ENCODE measurements around the gene XYLT1.

Gene XYLT1

DNA sequence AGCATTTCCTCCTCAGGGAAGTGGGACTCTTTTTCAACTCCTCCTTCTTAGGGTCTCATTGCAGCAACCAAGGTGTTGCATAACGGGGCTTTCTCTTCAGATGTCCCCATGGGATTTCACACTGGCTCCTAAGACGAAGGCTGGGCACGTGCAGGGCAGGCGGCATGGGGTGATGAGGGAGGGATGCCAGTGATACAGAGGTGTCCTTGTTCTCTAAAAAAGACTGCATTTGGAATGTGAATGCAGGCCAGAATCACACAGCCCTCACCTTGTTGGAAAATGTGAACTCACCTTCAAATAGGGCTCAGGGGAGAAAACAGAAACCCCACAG is 105.6 kb downstream of the XYLT1 start:
- no peak for TF ChIP-seq EZH2phosphoT487 (IDR thresholded peaks at IDR 0.05; ENCODE audit: low read depth)
- TF ChIP-seq, protein P1, sequence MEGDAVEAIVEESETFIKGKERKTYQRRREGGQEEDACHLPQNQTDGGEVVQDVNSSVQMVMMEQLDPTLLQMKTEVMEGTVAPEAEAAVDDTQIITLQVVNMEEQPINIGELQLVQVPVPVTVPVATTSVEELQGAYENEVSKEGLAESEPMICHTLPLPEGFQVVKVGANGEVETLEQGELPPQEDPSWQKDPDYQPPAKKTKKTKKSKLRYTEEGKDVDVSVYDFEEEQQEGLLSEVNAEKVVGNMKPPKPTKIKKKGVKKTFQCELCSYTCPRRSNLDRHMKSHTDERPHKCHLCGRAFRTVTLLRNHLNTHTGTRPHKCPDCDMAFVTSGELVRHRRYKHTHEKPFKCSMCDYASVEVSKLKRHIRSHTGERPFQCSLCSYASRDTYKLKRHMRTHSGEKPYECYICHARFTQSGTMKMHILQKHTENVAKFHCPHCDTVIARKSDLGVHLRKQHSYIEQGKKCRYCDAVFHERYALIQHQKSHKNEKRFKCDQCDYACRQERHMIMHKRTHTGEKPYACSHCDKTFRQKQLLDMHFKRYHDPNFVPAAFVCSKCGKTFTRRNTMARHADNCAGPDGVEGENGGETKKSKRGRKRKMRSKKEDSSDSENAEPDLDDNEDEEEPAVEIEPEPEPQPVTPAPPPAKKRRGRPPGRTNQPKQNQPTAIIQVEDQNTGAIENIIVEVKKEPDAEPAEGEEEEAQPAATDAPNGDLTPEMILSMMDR (IDR thresholded peaks at IDR 0.05; ENCODE audit: low read depth, low read length): no peak
- H2AFZ ChIP-seq (ENCODE audit: low read depth, low read length): no peak overlapping the region
- H3K9me3 ChIP-seq (ENCODE audit: insufficient read depth, low read length): no peaks in the 10 kb centered on the region
- no peaks in the 10 kb centered on the region for H3K27me3 ChIP-seq (ENCODE audit: low read depth, low read length)
- H3K27ac ChIP-seq (ENCODE audit: low read length): no peak overlapping the region
- no peak overlapping the region for H3K4me2 ChIP-seq (ENCODE audit: low read length)
- H3K36me3 ChIP-seq (replicated peaks; ENCODE audit: low read depth, low read length): no peaks in the 10 kb centered on the region
- peaks cover 10% of the 10 kb centered on the region for H3K4me1 ChIP-seq (ENCODE audit: low read length)
- H3K9ac ChIP-seq (ENCODE audit: low read length): no peak overlapping the region
- no peak overlapping the region for H3K4me3 ChIP-seq (ENCODE audit: low read length)
- no peaks in the 10 kb centered on the region for H4K20me1 ChIP-seq (ENCODE audit: insufficient read depth, low read length)
- H3K79me2 ChIP-seq (ENCODE audit: low read length): no peaks in the 10 kb centered on the region

DNA sequence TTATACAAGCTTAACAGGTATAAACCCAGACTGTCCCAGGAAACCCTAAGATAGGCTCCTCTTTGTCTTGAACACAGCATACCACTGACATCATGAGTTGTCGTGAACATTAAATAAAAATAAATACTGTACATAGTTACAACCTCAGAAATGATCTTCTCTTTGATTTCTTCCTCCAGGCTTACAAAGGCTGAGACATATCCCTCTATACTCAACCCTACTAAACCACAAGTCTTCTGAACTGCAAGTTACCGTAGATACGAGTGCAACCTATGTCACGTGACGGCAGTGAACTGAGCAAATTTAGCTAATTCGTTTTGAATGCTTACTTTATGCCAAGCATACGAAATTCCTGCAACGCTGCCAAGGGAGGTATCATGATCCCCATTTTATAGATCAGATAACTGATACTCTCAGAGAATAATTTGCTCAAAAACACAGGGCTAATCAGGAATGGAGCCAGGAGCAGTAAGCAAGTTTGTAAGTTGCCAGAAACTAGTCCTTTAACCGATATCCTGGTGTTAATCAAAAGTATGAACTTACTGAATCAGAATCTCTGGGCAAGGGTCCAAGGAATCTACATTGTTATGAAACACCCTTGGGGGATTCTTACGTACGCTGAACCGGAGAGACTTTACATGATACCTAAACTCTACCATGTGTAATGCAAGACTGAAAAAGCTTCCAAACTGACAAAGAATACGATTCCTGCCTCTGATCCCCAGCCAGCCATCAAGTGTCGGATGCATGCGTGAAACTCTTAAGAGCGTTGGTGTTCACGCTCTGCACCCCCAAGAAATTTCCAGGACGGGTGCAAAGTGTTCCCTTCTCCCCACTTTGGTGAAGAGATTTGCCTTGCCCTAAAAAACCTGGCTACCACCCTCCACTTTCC is 106.2 kb downstream of the XYLT1 start:
- TF ChIP-seq, protein P1 (IDR thresholded peaks at IDR 0.05; ENCODE audit: low read depth, low read length): no peak
- TF ChIP-seq EZH2phosphoT487 (IDR thresholded peaks at IDR 0.05; ENCODE audit: low read depth): no peak
- Histone ChIP-seq H3K27me3 (ENCODE audit: low read depth, low read length) (no peaks in the 10 kb centered on the region), H3K4me2 (ENCODE audit: low read length) (no peak overlapping the region)

DNA sequence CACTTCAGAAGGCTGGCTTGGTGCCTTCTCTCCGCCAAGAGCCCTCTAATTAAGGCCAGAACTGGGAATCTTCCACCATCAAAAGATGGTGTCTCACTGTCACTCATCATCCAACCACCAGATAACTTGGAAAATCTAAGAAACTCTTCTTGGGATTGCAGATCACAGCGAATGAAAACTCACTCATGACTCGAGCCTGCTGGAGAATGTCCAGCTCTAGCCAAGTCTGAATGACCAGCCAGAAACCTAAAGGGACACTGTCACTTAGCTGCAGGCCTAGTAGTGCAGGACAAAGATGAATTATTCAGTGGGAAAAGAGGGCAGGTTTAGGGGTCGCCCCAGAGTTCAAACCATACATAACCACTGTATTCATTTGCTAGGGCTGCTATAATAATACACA is 107.8 kb downstream of the XYLT1 start:
- no peaks in the 10 kb centered on the region for H3K4me1 ChIP-seq (ENCODE audit: low read length)
- H2AFZ ChIP-seq (ENCODE audit: low read depth, low read length): no peak overlapping the region
- no peaks in the 10 kb centered on the region for H3K36me3 ChIP-seq (replicated peaks; ENCODE audit: low read depth, low read length)
- no peaks in the 10 kb centered on the region for H3K79me2 ChIP-seq (ENCODE audit: low read length)
- H3K27ac ChIP-seq (ENCODE audit: low read length): no peak overlapping the region
- no peaks in the 10 kb centered on the region for H3K9me3 ChIP-seq (ENCODE audit: insufficient read depth, low read length)
- no peak overlapping the region for H3K4me2 ChIP-seq (ENCODE audit: low read length)
- H3K9ac ChIP-seq (ENCODE audit: low read length): no peak overlapping the region
- H3K4me3 ChIP-seq (ENCODE audit: low read length): no peak overlapping the region
- H3K27me3 ChIP-seq (ENCODE audit: low read depth, low read length): no peaks in the 10 kb centered on the region
- H4K20me1 ChIP-seq (ENCODE audit: insufficient read depth, low read length): no peaks in the 10 kb centered on the region
- TF ChIP-seq, protein P1 (IDR thresholded peaks at IDR 0.05; ENCODE audit: low read depth, low read length): no peak
- no peak for TF ChIP-seq EZH2phosphoT487 (IDR thresholded peaks at IDR 0.05; ENCODE audit: low read depth)

More for the DNA sequence above, 106.2 kb downstream of the XYLT1 start:
- Histone ChIP-seq H3K27ac (ENCODE audit: low read length) (no peak overlapping the region), H4K20me1 (ENCODE audit: insufficient read depth, low read length) (no peaks in the 10 kb centered on the region), H2AFZ (ENCODE audit: low read depth, low read length) (no peak overlapping the region), H3K36me3 (replicated peaks; ENCODE audit: low read depth, low read length) (no peaks in the 10 kb centered on the region), H3K9ac (ENCODE audit: low read length) (no peak overlapping the region), H3K9me3 (ENCODE audit: insufficient read depth, low read length) (no peaks in the 10 kb centered on the region), H3K4me3 (ENCODE audit: low read length) (no peak overlapping the region), H3K4me1 (ENCODE audit: low read length) (peaks cover 6% of the 10 kb centered on the region), H3K79me2 (ENCODE audit: low read length) (no peaks in the 10 kb centered on the region)

DNA sequence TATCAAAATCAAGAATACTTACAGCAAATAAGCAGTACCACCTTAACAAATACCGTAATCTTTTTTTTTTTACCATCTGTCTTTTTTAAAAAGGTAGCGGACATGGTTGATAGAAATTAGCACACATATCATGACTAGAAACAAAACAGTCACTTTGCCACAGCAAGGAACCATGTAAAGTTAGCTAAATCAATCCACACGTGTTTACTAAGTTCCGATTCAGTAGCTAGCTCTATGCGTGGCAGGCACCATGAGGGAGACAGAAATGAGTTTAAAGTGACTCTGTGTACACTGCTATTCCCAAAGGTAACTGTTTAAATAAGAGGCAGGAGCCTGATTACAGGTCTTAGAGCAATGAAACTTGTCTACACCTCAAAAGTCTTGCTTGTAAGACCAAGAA is 108.6 kb downstream of the XYLT1 start:
- Histone ChIP-seq H3K9me3 (ENCODE audit: insufficient read depth, low read length) (no peaks in the 10 kb centered on the region), H3K9ac (ENCODE audit: low read length) (no peak overlapping the region), H3K4me1 (ENCODE audit: low read length) (no peaks in the 10 kb centered on the region), H3K27me3 (ENCODE audit: low read depth, low read length) (no peaks in the 10 kb centered on the region), H3K27ac (ENCODE audit: low read length) (no peak overlapping the region), H3K4me2 (ENCODE audit: low read length) (no peak overlapping the region), H3K4me3 (ENCODE audit: low read length) (no peak overlapping the region), H2AFZ (ENCODE audit: low read depth, low read length) (no peak overlapping the region), H4K20me1 (ENCODE audit: insufficient read depth, low read length) (no peaks in the 10 kb centered on the region), H3K79me2 (ENCODE audit: low read length) (no peaks in the 10 kb centered on the region), H3K36me3 (replicated peaks; ENCODE audit: low read depth, low read length) (no peaks in the 10 kb centered on the region)
- TF ChIP-seq EZH2phosphoT487 (IDR thresholded peaks at IDR 0.05; ENCODE audit: low read depth): no peak
- TF ChIP-seq, protein P1 (IDR thresholded peaks at IDR 0.05; ENCODE audit: low read depth, low read length): no peak

Data from OCI-LY3 (cell line).